Testis (tissue), 2 donors: ENCODE results near the gene ZCCHC7.
"Not testable (repeated sequence)": the region's sequence is repeated elsewhere in the genome, so short reads cannot be mapped to it uniquely, and the experiment has no call there.

ENCODE experiments used
- POLR2A ChIP-seq: fragments of 450-650 bp; IDR thresholded peaks from one replicate; pipeline ENCODE4 v1.6.1; 2017; ENCODE audit warnings: antibody characterized with exemption, mild to moderate bottlenecking, moderate library complexity
- TF ChIP-seq, protein P1 (sequence below), 3 experiments: fragments of 450-650 bp in 2 of 3; fragments of 200-600 bp in 1 of 3; sonication (generic) in 1 of 3; IDR thresholded peaks; one replicate each; pipeline ENCODE4 v1.5.1; 2016 to 2019; ENCODE audit warnings: antibody characterized with exemption in 3 of 3, mild to moderate bottlenecking in 2 of 3, moderate library complexity in 1 of 3

- not testable (repeated sequence) for TF ChIP-seq POLR2A
- TF ChIP-seq, protein P1, sequence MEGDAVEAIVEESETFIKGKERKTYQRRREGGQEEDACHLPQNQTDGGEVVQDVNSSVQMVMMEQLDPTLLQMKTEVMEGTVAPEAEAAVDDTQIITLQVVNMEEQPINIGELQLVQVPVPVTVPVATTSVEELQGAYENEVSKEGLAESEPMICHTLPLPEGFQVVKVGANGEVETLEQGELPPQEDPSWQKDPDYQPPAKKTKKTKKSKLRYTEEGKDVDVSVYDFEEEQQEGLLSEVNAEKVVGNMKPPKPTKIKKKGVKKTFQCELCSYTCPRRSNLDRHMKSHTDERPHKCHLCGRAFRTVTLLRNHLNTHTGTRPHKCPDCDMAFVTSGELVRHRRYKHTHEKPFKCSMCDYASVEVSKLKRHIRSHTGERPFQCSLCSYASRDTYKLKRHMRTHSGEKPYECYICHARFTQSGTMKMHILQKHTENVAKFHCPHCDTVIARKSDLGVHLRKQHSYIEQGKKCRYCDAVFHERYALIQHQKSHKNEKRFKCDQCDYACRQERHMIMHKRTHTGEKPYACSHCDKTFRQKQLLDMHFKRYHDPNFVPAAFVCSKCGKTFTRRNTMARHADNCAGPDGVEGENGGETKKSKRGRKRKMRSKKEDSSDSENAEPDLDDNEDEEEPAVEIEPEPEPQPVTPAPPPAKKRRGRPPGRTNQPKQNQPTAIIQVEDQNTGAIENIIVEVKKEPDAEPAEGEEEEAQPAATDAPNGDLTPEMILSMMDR (IDR thresholded peaks at IDR 0.05), result not testable (repeated sequence)
Observed at GRCh38 chr9:37080165-37080628, 40.2 kb upstream of the ZCCHC7 start.
